HL-60 (cell line): Measurements from ENCODE around the gene CDH22.

Source experiments
- DNase-seq, 2 experiments: peaks; one replicate each; pipeline ENCODE4 v3.0.0-alpha.2; 2010 to 2020; ENCODE audit warnings: low read depth in 1 of 2, low spot score in 1 of 2
- H3K27ac ChIP-seq: fragments of 250-450 bp; sonication (Bioruptor Pico); replicated peaks from 2 replicates; pipeline ENCODE4 v1.5.1; 2020; ENCODE audit warnings: mild to moderate bottlenecking, moderate library complexity
- H3K27me3 ChIP-seq: fragments of 250-450 bp; sonication (Bioruptor Pico); 2 replicates; pipeline ENCODE4 v1.5.1; 2021; ENCODE audit warnings: mild to moderate bottlenecking, moderate library complexity; ENCODE audit not compliant: insufficient read depth, poor library complexity, severe bottlenecking
- H3K4me3 ChIP-seq: replicated peaks from 2 replicates; pipeline ENCODE4 v1.5.1; 2011; ENCODE audit warnings: mild to moderate bottlenecking, control low read depth, low read length; ENCODE audit not compliant: insufficient read depth
- CTCF ChIP-seq: IDR thresholded peaks from one replicate; pipeline ENCODE4 v1.5.1; 2011; ENCODE audit warnings: low read length, control low read depth, inconsistent platforms; ENCODE audit not compliant: insufficient read depth
- GABPA ChIP-seq: IDR thresholded peaks from 2 replicates; pipeline ENCODE4 v1.6.1; 2012; ENCODE audit warnings: low read depth
- POLR2AphosphoS5 ChIP-seq: IDR thresholded peaks from 2 replicates; pipeline ENCODE4 v1.6.1; 2012; ENCODE audit warnings: low read depth
- REST ChIP-seq: IDR thresholded peaks from 2 replicates; pipeline ENCODE4 v1.6.1; 2012; ENCODE audit warnings: low read depth; ENCODE audit not compliant: insufficient replicate concordance
- SPI1 ChIP-seq: IDR thresholded peaks from 2 replicates; pipeline ENCODE4 v1.6.1; 2012; ENCODE audit warnings: low read depth, mild to moderate bottlenecking, borderline replicate concordance

Gene CDH22

GRCh38 chr20:46312945-46313861, 4.9 kb upstream of the CDH22 start:
- Histone ChIP-seq H3K4me3 (no peak overlapping the region), H3K27ac (no peak overlapping the region), H3K27me3 (peaks cover 61% of the 10 kb centered on the region)
- DNase-seq: no peak
- TF ChIP-seq REST (no peak), SPI1 (no peak), CTCF (no peak), GABPA (no peak), POLR2AphosphoS5 (no peak)

GRCh38 chr20:46312075-46312944, 4.0 kb upstream of the CDH22 start:
- DNase-seq: no peak
- H3K4me3 ChIP-seq: no peak overlapping the region
- TF ChIP-seq POLR2AphosphoS5: no peak
- TF ChIP-seq REST: no peak
- TF ChIP-seq CTCF: no peak
- no peak for TF ChIP-seq GABPA
- no peak for TF ChIP-seq SPI1
- no peak overlapping the region for H3K27ac ChIP-seq
- H3K27me3 ChIP-seq: peaks cover 58% of the 10 kb centered on the region

- TF ChIP-seq GABPA (no peak), CTCF (no peak), POLR2AphosphoS5 (no peak), SPI1 (no peak), REST (no peak)
- H3K27ac ChIP-seq: no peak overlapping the region
- no peak for DNase-seq
- no peak overlapping the region for H3K4me3 ChIP-seq
- H3K27me3 ChIP-seq: peaks cover 59% of the 10 kb centered on the region
These were observed 3.4 kb upstream of the CDH22 start for GRCh38 chr20:46311719-46312074.
